GM18868 (cell line): Measurements from ENCODE around the gene MLLT1.

Experiments
- ATAC-seq: cut with Tn5 transposase; IDR thresholded peaks from one replicate; pipeline ENCODE4 v1.9.1; 2021; ENCODE audit warnings: mild to moderate bottlenecking, moderate library complexity; ENCODE audit not compliant: unreplicated experiment

MLLT1 gene

GRCh38 chr19:6172074-6172863 lies 107.5 kb downstream of the MLLT1 start:
- ATAC-seq: no peak

GRCh38 chr19:6167115-6167514 lies 112.7 kb downstream of the MLLT1 start:
- ATAC-seq: no peak

GRCh38 chr19:6164906-6165531 lies 114.8 kb downstream of the MLLT1 start:
- ATAC-seq: no peak

GRCh38 chr19:6161271-6161850 lies 118.4 kb downstream of the MLLT1 start:
- no peak for ATAC-seq
